A673 (cell line): Measurements from ENCODE around the gene JHY. TPM values are rescaled to one million over a fixed set of nuclear protein-coding genes. Genes with fewer than 3 reads are reported as not detected.
A peak's percentile ranks its signal among the peaks of the same experiment; 100 is the strongest.

Experiments used
- Bru-seq: library from RNA; stranded (reverse); fragments of 400-500 nt; gene quantifications from one replicate; lab custom pipeline; 2021; lab: Mats Ljungman, UMichigan
- BruChase-seq, 2 experiments: library from RNA; stranded (reverse); fragments of 400-500 nt; gene quantifications; one replicate each; lab custom pipeline; 2021; lab: Mats Ljungman, UMichigan
- BruUV-seq: library from RNA; stranded (reverse); fragments of 400-500 nt; replicated peaks from 2 replicates; lab custom pipeline; 2021; lab: Mats Ljungman, UMichigan
- CTCF ChIA-PET: fragments of 300-600 bp; sonication (Branson Sonifier 250); formaldehyde crosslinking; loops from one replicate; lab custom pipeline; 2022; ENCODE audit warnings: antibody characterized with exemption; lab: Charles Lee
- POLR2A ChIA-PET: fragments of 300-600 bp; sonication (Branson Sonifier 250); formaldehyde crosslinking; loops from one replicate; lab custom pipeline; 2022; ENCODE audit warnings: antibody characterized with exemption; ENCODE audit not compliant: low non-redundant PET; lab: Charles Lee
- DNase-seq: peaks from one replicate; pipeline ENCODE4 v3.0.0-alpha.2; 2015; ENCODE audit warnings: low spot score
- H3K27ac ChIP-seq: fragments of 200-600 bp; sonication (generic); 2 replicates; pipeline ENCODE4 v1.5.1; 2016; ENCODE audit warnings: mixed run types, low read depth, mild to moderate bottlenecking, mixed read lengths, antibody characterized with exemption, low read length; ENCODE audit not compliant: poor library complexity, severe bottlenecking
- H3K27me3 ChIP-seq: fragments of 200-600 bp; sonication (generic); replicated peaks from 2 replicates; pipeline ENCODE4 v1.6.1; 2017; ENCODE audit warnings: mixed run types, low read depth, mild to moderate bottlenecking, mixed read lengths, antibody characterized with exemption, low read length; ENCODE audit not compliant: insufficient read depth, poor library complexity
- H3K36me3 ChIP-seq: fragments of 200-600 bp; sonication (generic); 2 replicates; pipeline ENCODE4 v1.6.1; 2016; ENCODE audit warnings: mixed run types, mild to moderate bottlenecking, mixed read lengths, antibody characterized with exemption, low read length; ENCODE audit not compliant: insufficient read depth, poor library complexity, severe bottlenecking
- H3K4me1 ChIP-seq: fragments of 200-600 bp; sonication (generic); 2 replicates; pipeline ENCODE4 v1.6.1; 2017; ENCODE audit warnings: mixed run types, mild to moderate bottlenecking, mixed read lengths, antibody characterized with exemption, low read length; ENCODE audit not compliant: insufficient read depth, poor library complexity, severe bottlenecking
- H3K4me3 ChIP-seq: fragments of 200-600 bp; sonication (generic); 2 replicates; pipeline ENCODE4 v1.5.1; 2016; ENCODE audit warnings: low read depth, mixed run types, mild to moderate bottlenecking, mixed read lengths, low read length; ENCODE audit not compliant: poor library complexity, severe bottlenecking
- H3K9me3 ChIP-seq: fragments of 200-600 bp; sonication (generic); 2 replicates; pipeline ENCODE4 v1.6.1; 2016; ENCODE audit warnings: mixed run types, low read depth, mild to moderate bottlenecking, mixed read lengths, antibody characterized with exemption, low read length; ENCODE audit not compliant: poor library complexity, severe bottlenecking
- CTCF ChIP-seq: fragments of 300-800, 200-600 bp; sonication (generic); conservative IDR thresholded peaks from 2 replicates; pipeline ENCODE4 v1.5.1; 2017; ENCODE audit warnings: low read depth, mild to moderate bottlenecking, antibody characterized with exemption, low read length, moderate library complexity, mixed read lengths
- EZH2 ChIP-seq: fragments of 200-600 bp; sonication (generic); IDR thresholded peaks from 2 replicates; pipeline ENCODE4 v1.6.1; 2017; ENCODE audit warnings: borderline replicate concordance, low read depth, mild to moderate bottlenecking, mixed read lengths, antibody characterized with exemption, low read length; ENCODE audit not compliant: poor library complexity, severe bottlenecking
- intact Hi-C: fragments of 100-400 bp; cut with micrococcal nuclease; formaldehyde crosslinking; loops from one replicate; pipeline ENCODE4 v1.10.0; 2022; ENCODE audit not compliant: unreplicated experiment
- long read RNA-seq: library from polyadenylated mRNA; stranded (forward); transcript quantifications from one replicate; pipeline ENCODE4 v2.0.0, GENCODE V29; 2022
- total RNA-seq: library from RNA; stranded (reverse); gene quantifications from 2 replicates; pipeline ENCODE4 v1.2.3, GENCODE V29; 2021

The JHY gene
- 4.2 and 4.4 TPM in 2 replicates for total RNA-seq
- Bru-seq, nascent RNA, result percentile 43 among the genes with signal in this experiment
- BruChase-seq, experiment 1, labeled RNA remaining after a 2-hour chase, result percentile 41 among the genes with signal in this experiment
- percentile 43 among the genes with signal in this experiment for BruChase-seq, experiment 2, labeled RNA remaining after a 6-hour chase
- long read RNA-seq, partial matches to known transcripts, result 1 of 7 reads
- long read RNA-seq, other reads (novel, unspliced or antisense), result 2 of 7 reads

GRCh38 chr11:122882189-122882856 lies at the start of gene JHY:
Gene JHY (plus strand): TSS chr11:122882759. CDS start chr11:122885850, 3,091 bp downstream.
- peak within 1 kb of the TSS; percentile 63 for H3K4me3 ChIP-seq
- intact Hi-C loops, result no loop called here
- H3K27me3 ChIP-seq, result no peaks in the 10 kb centered on the region
- peak; percentile 45 for DNase-seq
- H3K36me3 ChIP-seq, result no peaks in the 10 kb centered on the region
- H3K9me3 ChIP-seq, result no peaks in the 10 kb centered on the region
- H3K27ac ChIP-seq, result peak within 1 kb of the TSS; percentile 72
- TF ChIP-seq CTCF (no peak), EZH2 (no peak)
- CTCF ChIA-PET, result no interaction called here
- no TSS peak for BruUV-seq
- POLR2A ChIA-PET, result no interaction called here
- H3K4me1 ChIP-seq, result peaks cover 23% of the 10 kb centered on the region

- H3K27ac ChIP-seq, result no peak overlapping the region
- DNase-seq, result no peak
- intact Hi-C loops, result no loop called here
- BruUV-seq, result no TSS peak
- no peaks in the 10 kb centered on the region for H3K27me3 ChIP-seq
- no peaks in the 10 kb centered on the region for H3K9me3 ChIP-seq
- H3K36me3 ChIP-seq, result no peaks in the 10 kb centered on the region
- POLR2A ChIA-PET, result no interaction called here
- TF ChIP-seq CTCF (no peak), EZH2 (no peak)
- H3K4me1 ChIP-seq, result no peaks in the 10 kb centered on the region
- H3K4me3 ChIP-seq, result no peak overlapping the region
- CTCF ChIA-PET, result interaction anchor here (0.5 to 1.7 kb wide), 5 partner anchors 13 to 53 kb away, joined by 3 to 4 read pairs (median 3); no protein-coding TSS in a partner anchor
Measured at GRCh38 chr11:122833846-122834464, 48.6 kb upstream of the JHY start.

- TF ChIP-seq CTCF, result no peak
- TF ChIP-seq EZH2, result no peak
- Histone ChIP-seq H3K36me3 (no peaks in the 10 kb centered on the region), H3K27ac (no peak overlapping the region), H3K9me3 (no peaks in the 10 kb centered on the region), H3K4me3 (no peak overlapping the region), H3K4me1 (no peaks in the 10 kb centered on the region), H3K27me3 (no peaks in the 10 kb centered on the region)
- ChIA-PET CTCF (no interaction called here), POLR2A (no interaction called here)
- intact Hi-C loops, result no loop called here
- no peak for DNase-seq
- BruUV-seq, result no TSS peak
Measured at GRCh38 chr11:122836916-122837315, 45.6 kb upstream of the JHY start.
